Forelimb muscle (tissue), 1 donor: Measurements from ENCODE around the gene NSMCE3. TPM values are rescaled to one million over a fixed set of nuclear protein-coding genes. Genes with fewer than 3 reads are reported as not detected.

ENCODE experiments used
- DNase-seq: peaks from one replicate; pipeline ENCODE4 v3.0.0-alpha.2; 2013; ENCODE audit warnings: low read depth
- polyA plus RNA-seq: library from polyadenylated mRNA; unstranded; fragments of 120-200 nt; gene quantifications from one replicate; pipeline ENCODE4 v1.2.1, GENCODE V29; 2013; ENCODE audit not compliant: insufficient read length

Gene NSMCE3
- polyA plus RNA-seq, 1 donor = 5.8 TPM

GRCh38 chr15:29222129-29222853 lies 47.3 kb downstream of the NSMCE3 start:
- no peak for DNase-seq

DNA sequence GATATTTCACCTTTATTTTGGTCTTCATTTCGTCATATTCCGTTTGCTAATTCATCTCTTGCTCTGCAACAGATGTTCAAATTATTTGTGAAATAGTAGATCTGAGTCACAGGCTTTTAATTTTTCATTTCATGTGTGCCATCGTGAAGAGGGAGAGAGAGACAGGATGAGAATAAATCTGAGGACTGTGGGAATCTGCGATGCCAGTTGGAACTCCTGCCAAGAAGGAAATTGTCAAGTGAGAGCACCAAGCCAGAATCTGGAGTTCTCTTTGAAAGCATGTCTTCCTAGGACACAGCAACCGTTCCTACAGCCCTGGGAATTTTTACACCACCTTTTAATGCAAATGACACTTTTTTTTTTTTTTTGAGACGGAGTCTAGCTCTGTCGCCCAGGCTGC lies 48.8 kb downstream of the NSMCE3 start:
- DNase-seq = no peak

DNA sequence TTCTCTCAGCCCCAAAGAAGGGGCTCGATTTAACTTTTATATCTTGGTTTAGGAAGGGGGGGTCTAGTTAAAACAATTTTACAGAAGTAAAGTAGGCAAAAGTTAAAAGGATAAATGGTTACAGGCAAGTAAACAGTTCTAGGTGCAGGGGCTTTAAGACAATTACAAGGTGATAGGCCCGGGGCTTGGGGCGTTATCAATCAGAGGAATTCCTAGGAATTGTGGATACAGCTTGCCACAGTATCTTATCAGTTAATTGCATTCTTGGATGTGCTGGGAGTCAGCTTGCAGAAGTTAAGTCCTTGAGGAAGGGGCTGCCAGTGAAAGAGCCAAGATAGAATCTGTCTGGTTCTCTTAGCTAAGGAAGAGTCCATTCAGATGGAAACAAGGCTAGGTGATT lies 52.7 kb downstream of the NSMCE3 start:
- DNase-seq = no peak
